Measurements from ENCODE around the gene FAM83C.

- TF ChIP-seq CTCF (IDR thresholded peaks at IDR 0.05) (no peak), POLR2A (IDR thresholded peaks at IDR 0.05) (no peak)
Observed at GRCh38 chr20:35237486-35237885, 54.7 kb downstream of the FAM83C start.
